NCI-H146 (cell line): ENCODE results near the gene EEF2K.
A peak's percentile ranks its signal among the peaks of the same experiment; 100 is the strongest.
"Not testable (repeated sequence)": the region's sequence is repeated elsewhere in the genome, so short reads cannot be mapped to it uniquely, and the experiment has no call there.

ENCODE experiments used
- DNase-seq: peaks from one replicate; lab custom pipeline; 2025; lab: John Stamatoyannopoulos, UW

EEF2K gene

DNA sequence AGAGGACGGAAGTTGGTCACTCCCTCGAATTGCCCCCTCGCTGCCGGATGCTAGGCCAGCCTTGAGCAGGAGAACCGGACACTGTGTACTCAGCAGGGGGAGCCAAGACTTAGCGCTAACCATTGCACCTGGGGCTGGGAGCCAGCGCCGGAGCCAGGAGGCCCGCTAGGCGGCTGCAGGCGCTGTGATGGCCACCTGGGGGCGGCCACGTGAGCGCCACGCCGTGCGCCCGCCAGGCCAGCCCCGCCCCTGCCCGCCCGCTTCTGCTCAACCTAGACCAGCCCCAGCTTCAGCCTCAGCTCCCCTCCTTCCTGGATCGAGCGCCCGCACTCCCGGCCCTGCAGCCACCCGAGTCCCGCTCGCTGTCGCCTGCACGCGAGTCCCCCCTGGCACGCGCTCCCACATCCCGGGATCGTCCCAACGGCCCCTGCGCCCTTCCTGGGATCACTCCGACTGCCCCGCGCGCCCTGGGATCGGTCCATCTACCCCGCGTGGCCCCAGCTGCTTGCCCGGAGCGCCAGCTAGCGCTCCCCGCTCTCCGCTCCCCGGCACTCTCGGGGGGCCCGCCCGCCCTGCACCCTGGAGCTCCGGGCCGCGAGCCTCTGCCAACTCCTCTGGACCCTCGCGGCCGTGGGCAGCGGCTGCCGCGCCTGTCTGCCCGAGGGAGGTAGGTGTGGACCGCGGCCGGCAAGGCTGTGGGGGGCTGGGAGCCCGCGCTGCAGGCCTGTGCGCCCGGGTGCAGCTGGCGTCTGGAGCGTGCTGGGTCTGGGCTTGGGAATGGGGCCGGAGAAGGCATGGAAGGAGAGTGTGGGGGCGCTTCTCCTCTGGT, at the start of gene EEF2K:
EEF2K (plus strand) TSS at position 266 of the 829 bp plus-strand sequence. CDS start 19,452 bp downstream, outside the sequence.
- peak; percentile 98 for DNase-seq

DNA sequence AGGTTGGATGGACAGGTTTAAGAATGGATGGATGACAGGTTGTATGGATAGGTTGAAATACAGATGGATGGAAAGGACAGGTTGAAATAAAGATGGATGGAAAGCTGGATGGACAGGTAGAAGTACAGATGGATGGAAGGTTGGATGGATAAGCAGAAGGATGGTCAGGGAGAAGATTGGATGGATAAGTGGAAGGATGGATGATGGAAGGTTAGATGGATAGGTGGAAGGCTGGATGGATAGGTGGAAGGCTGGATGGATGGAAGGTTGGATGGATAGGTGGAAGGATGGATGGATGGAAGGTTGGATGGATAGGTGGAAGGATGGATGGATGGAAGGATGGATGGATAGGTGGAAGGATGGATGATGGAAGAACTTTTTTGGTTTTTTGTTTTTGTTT, 44.7 kb upstream of the EEF2K start:
- DNase-seq = no peak

DNA sequence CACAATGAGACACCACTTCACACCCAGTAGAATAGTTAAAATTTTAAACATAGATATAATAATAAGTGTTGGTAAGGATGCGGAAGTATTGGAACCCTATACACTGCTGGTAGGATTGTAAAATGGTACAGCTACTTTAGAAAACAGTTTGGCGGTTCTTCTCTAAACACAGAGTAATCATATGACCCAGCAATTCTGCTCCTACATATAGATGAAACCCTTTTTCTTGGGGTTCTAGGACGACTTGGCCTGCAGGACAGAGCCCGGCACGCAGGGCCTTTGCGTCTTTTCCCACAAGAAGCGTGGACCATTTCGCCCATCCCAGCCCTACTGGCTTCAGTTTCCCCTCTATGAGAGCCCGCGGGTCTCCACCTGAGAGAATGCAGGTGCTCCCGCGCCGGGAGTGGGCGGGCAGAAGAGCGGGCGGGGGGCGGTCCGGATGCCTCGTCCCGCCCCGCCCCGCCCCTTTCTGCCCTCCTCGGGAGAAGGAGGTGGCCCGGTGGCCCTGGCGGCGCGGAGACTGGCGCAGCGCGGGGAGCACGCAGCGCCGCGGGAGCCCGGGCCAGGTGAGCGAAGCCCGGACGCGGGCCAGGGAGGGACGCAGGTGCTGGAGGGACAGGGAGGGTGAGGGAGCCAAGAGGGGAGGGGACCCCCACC, 44.0 kb upstream of the EEF2K start, which contains the start of gene SDR42E2:
SDR42E2 (plus strand) TSS at position 508 of the 657 bp plus-strand sequence. CDS start 3,077 bp downstream, outside the sequence.
- peak; percentile 66 for DNase-seq

DNA sequence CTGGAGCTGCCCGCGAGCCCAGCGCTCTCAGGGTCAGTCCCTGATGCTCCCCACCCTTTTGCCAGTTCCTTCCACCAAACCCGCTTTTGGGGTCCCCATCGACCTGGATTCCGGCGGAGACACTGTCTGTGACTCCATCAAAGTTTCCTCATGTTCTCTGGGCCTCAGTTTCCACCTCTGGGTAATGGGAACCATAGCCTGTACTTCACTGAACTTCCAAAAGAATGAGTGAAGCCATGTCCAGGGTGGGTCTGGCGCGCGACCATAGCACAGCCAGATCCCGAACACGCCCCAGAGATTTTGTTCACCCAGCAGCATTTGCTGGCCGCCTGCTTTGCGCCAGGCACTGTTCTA, 43.4 kb upstream of the EEF2K start:
- no peak for DNase-seq

DNA sequence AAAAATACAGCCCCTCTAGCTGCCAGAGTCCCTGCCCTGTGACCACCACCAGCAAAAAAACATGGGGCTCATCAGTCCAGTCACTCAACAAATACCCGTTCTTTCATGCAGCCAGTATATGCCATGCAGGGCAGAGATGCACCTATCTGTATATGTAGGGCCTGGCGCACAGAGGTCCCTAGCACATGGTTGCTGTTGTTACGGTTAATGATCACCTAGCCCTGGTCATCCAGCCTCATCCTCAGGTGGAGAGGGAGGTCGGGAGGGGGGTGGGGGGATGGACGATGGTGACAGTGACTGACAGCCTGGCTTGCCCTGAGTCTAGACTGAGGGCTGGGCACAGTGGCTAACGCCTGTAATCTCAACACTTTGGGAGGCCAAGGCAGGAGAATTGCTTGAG, 42.3 kb upstream of the EEF2K start:
- DNase-seq = no peak

DNA sequence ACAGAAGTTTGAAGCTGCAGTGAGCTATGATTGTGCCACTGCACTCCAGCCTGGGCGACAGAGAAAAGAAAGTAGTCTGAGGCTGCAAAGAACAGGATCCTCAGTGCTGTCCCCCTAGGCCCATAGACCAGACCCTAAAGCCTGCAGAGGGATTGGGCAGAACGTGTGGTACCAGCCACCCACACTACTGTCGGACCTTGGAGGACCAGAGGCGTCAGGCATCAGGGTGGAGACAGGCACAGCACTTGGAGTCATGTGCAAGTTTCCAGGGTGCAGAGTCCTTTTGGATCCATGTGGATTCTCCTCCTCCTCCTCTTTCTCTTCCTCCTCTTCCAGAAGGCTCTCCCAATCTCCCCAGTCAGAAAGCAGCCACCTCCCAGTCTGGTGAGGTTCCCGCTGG, 41.6 kb upstream of the EEF2K start:
- no peak for DNase-seq

DNA sequence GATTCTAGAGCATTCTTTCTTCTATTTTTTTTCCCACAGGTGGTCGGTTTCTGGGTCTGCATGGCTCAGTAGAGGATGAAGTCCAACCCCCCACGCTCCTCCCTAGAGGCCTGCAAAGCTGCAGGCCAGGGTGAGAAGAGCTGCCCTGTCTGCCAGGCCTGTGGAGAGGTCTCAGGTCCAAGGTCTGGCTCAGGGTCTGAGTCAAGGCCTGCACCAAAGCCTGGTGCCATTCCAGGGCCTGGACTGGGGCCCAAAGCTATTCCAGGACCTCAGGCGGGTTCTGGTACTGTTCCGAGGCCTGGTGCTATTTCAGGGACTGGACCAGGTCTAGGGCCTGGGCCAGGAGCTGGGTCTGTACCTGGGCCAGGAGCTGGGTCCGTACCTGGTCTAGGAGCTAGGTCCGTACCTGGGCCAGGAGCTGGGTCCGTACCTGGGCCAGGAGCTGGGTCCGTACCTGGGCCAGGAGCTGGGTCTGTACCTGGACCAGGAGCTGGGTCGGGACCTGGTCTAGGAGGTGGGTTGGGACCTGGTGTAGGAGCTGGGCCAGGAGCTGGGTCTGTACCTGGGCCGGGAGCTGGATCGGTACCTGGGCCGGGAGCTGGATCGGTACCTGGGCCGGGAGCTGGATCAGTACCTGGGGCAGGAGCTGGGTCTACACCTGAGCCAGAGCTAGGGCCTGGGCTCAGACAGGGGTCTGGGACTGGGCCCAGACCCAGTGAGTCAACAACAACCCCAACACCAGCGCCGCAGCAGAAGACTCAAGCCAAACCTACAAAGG, 40.4 kb upstream of the EEF2K start:
- no peak for DNase-seq

DNA sequence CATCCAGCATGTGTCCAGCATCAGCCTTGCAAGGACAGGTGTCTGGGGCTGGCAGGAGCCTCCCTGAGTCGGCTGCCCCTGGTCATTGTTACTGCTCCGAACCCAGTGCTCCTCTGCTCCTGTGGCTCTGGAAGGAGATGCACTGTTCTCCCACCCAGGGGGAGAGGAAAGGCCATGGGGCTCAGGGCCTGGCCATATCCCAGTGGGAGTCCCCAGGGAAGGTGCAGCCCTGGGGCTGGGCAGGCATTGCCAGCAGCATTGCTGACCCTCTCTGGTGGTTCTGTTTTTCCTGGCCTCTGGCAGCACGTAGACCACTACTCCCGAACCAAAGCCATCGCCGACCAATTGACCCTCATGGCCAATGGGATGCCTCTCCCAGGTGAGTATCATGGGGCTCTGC, 34.1 kb upstream of the EEF2K start:
- no peak for DNase-seq

DNA sequence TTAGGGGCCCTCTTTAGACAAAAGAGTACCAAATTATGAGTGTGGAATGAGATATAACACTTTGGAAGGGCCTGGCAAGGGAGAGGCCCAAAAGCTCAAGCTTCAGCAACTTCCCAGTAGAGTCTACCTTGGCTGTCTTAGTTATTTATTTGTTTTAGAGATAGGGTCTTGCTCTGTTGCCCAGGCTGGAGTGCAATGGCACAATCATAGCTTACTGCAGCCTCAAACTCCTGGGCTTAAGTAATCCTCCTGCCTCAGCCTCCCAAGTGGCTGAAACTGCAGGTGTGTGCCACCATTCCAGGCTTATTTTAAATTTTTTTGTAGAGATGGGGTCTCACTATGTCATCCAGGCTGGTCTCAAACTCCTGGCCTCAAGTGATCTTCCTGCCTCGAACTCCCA, 33.4 kb upstream of the EEF2K start:
- DNase-seq = not testable (repeated sequence)

DNA sequence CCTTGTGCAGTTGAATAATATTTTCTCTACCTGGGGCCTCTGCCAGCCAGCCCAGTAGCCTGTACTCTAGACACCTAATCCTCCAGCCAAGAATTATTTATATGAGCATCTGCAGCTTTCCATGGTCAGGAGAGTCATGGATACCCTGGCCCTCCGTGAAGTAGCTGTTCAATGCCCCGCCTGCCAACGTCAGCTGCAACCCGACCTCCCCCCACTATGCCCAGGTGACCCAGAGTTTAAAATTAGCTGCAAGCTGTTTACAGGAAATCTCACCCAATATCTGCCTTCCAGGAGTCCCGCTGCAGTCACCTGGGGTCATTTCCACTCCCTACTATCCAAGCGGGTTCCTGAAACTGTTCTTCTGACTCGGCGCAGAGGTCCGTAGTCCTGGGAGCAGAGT, 31.4 kb upstream of the EEF2K start:
- DNase-seq = no peak

DNA sequence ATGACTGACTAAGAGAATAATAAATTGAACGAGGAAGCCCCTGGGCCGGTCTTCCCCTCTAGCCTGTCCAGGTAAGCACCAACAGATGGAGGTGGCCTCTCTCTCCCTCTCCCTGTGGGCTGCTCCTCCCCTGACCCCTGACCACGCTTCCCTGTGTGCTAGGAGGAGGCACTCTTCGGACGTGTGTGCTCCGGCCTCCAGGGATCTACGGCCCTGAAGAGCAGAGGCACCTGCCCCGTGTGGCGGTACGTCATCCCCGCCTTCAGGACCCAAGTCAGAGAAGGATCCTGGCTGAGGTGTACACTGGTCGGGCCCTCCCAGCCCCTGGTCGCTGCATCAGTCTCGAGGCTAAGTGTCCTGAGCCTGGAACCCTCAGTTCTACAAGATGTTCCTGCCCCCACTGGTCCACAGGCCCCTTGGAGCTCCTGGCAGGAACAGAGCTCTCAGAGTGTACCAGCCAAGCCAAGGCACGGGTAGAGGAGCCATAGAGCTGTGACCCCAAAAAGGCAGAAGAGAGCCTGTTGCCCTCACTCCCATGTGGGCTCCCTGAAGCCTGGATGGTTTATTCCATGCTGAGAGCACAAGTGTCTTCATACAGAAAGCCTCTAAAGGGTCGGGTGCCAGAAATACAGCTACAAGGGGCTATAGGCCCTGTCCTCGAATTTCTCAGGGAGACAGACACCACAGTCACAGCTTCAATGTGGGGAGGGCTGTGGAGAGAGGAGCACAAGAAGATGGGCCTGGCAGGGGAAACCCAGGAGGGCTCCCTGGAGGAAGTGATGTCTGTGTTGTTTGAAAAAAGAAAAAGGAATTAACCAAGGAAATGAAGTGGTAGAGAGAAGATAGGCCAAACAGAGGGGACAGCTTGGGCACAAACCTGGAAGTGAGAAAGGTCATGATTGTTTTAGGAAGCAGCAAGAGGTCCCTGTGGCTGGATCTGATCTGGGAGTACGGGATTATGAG, 27.8 kb upstream of the EEF2K start:
- no peak for DNase-seq

DNA sequence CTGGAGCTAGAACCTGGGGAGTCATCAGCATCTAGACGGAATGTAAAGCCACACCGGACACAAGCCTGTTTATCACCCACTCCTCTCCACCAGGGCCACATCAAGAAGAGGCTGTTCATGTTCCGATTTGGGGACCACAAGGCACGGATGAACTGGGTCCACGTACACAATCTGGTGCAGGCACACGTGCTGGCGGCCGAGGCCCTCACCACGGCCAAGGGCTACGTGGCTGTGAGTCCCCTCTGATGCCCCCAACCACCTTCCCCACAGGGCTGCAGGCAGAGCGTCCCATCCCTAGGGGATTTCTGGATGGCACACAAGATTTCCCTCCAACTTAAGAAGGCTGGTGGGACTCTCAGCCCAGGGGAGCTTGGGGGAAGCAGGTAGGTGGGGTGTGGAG, 24.7 kb upstream of the EEF2K start:
- no peak for DNase-seq

DNA sequence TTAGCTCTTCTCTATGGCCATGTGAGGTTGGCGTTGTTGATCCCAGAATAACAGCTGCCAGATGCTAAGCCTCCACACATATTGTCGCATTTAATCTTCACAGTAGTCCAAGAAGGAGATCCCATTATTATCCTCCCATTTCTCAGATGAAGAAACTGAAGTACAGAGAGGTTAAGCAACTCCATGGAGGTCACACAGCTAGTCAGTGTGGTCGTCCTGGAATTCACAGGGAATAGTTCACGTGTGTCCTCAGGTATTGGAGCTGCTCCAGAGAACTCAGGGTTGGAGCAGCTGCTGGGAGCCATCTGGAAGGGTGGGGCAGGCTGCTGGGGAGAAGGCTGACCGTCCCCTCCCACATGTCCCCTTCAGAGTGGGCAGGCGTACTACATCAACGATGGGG, 24.2 kb upstream of the EEF2K start:
- DNase-seq = no peak

DNA sequence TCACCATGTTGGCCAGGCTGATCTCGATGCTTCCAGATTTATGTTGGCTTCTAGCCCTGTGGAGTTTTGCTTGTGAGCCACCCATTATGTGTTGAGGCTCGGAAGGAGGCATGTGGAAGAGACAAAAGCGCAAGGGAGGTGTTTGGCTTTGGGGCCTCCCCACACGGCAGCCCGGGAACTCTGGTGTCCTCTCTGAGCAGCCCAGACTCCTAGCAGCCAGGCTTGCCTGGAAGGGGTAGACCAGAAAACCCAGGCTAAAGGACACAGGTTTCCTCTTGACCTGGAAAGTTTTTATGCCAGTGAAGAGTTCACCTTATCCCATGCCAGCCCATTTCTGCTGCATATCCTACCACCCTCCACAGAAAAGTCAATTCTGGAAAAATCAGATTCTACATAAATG, 22.7 kb upstream of the EEF2K start:
- no peak for DNase-seq

DNA sequence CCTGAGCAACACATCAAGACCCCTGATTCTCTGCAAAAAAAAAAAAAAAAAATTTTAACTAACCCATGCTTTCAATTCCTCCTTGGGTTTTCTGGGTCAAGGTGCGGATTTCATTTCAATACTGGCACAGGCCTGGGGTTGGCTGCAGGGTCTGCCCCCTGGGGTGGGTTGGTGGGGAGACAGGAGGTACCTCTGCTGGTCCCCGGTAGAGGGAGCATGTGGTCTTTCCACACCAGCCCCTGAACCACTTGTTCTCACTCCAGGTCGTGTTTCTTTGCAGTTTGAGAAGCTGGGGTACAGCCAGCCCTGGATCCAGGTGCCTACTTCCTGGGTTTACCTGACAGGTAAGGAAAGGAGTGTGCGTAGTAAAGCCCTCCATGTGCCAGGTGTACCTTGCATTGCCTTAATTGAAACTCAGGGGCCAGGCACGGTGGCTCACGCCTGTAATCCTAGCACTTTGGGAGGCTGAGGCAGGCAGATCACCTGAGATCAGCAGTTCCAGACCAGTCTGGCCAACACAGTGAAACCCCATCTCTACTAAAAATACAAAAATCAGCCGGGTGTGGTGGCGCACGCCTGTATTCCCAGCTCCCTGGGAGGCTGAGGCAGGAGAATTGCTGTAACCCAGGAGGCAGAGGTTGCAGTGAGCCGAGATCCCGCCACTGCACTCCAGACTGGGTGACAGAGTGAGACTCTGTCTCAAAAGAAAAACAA, 22.0 kb upstream of the EEF2K start:
- DNase-seq = peak; percentile 31

DNA sequence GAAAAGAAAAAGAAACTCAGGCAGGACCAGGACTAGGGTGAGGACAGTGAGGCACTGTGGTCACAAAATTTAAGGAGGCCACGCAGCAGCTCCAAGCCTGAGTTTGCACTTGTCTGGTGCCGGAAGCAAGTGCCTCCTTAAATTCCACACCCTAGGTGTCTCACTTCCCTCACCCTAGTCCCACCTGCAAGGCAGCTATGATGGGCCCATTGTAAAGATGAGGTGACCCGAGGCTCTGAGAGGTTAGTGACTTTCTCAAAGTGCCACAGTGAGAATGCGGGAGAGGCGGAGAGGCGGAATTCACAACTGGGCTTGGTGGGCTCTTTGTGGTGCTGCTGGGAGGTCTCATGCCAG, 21.5 kb upstream of the EEF2K start:
- no peak for DNase-seq

DNA sequence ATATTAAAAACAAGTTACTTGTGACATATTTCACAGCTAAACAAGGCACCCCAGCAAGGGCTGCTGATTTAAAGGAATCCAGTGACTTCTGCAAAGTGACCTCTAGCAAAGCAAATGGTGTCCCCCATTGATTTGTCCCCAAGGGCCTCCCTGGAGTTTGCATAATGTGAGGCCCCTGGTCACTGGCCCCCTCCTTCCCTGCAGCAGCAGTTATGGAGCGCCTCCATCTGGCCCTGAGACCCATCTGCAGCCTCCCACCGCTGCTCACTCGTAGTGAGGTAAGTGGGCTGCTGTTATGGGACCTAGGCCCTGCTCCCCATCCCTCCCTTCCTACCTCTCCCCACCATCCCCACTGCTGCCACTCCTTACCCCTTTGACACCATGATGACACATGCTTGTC, 19.6 kb upstream of the EEF2K start:
- DNase-seq = no peak

DNA sequence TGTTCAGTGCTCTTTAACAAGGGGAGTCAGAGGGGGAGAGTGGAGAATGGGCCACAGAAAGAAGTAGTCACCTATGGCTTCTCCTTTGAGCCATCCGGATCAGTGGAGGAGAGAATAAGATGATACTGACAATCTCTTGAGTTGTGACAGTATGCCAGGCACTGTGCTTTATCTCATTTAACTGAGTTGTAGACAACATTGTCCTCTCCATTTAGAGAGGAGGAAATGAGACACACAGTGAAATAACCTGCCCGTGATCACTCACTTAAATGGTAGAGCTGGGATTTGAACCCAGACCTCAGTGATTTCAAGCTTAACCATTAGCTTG, 17.8 kb upstream of the EEF2K start:
- DNase-seq = no peak

DNA sequence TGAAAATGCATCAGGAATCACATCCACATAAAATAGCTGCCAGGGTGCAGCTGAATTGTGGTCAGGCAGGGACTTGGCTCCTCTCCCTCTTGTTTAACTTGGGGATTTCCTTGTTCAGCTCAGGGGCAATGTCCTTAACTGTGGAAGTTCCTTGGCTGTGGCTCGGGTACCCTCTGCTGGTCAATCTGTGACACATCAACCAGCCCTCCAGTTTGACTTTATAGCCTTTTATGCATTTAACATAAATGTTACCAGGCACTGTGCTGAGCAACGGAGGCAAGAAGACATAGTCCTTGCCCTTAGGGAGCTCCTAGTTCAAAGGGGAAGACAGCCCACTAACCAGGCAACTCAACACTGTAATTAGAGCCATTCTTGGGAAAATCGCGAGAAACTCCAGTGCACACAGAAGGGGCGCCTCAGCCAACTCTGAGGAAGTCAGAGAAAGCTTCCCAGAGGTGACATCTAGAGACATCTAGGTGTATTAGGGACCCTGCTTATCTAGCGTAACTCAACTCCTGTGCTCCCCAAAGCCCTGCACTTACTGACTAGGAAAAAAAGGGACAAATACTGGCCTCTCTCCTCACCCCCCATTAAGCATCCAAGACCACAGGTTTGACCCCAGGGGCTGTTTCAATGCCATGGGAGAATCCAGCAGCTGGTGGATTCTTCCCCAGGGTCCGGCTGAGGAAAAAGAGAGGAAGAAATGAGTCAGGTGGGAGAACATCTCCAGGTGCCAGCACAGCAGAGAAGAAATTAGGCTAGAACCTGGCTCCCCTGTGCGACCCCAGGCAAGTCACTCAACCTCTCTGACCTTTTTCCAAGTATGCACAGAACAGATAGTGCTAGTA, 17.3 kb upstream of the EEF2K start:
- peak; percentile 80 for DNase-seq

DNA sequence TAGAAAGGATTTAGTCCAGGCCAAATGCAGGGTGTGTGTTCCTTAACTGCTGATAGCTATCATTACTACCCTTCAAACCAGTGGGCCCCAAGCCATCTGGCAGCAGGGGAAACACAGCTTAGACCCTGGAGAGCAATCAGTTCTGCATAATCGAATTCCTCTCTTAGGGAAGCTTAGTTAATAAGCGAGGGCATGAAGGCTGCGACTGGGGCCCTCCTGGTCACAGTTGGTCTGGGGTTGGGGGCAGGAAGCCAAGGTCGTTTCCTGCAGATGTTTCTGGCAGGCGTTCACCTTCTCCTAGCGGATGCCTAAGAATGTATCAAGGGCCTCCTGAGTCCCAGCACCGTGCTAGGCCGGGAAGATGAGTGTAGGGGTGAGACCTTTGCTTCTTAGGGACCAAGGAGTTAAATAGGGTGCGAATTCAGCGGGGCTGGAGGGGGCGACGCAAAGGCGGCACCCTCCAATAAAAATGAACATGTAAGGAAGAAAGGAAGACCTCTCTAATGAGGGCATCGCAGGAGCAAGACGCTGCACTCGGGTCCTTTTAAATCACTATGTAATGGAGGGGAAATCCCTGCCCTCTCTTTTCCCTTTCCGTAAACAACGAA, 16.5 kb upstream of the EEF2K start:
- DNase-seq = no peak
